Psoas muscle (tissue), 8 donors: Measurements from ENCODE around the gene BRI3. TPM values are rescaled to one million over a fixed set of nuclear protein-coding genes. Genes with fewer than 3 reads are reported as not detected.

Experiments
- ATAC-seq, 4 donors: fragments of 200-7000 bp; cut with Tn5 transposase; one replicate each; pipeline ENCODE4 v1.9.1; 2020; ENCODE audit warnings: moderate library complexity in 3 of 4, mild to moderate bottlenecking in 2 of 4
- DNase-seq, 2 donors: peaks; one replicate each; pipeline ENCODE4 v3.0.0-alpha.2; 2020
- H3K27ac ChIP-seq: fragments of 200-600 bp; one replicate; pipeline ENCODE4 v1.8.0; 2022
- H3K27me3 ChIP-seq, 3 donors: fragments of 200-600 bp in 1 of 3; one replicate each; pipeline versions ENCODE4 v1.6.1 to v1.8.0; 2013 to 2022; ENCODE audit warnings: low read length in 2 of 3, mild to moderate bottlenecking in 2 of 3, moderate library complexity in 1 of 3; ENCODE audit not compliant: insufficient read depth in 3 of 3
- H3K36me3 ChIP-seq, 2 donors: fragments of 200-600 bp in 1 of 2; one replicate each; pipeline versions ENCODE4 v1.6.1 to v1.8.0; 2013 to 2022; ENCODE audit warnings: low read depth in 1 of 2, mild to moderate bottlenecking in 1 of 2, moderate library complexity in 1 of 2; ENCODE audit not compliant: insufficient read depth in 1 of 2
- H3K4me1 ChIP-seq: fragments of 200-600 bp; one replicate; pipeline ENCODE4 v1.8.0; 2022
- H3K4me3 ChIP-seq: fragments of 200-600 bp; one replicate; pipeline ENCODE4 v1.8.0; 2022; ENCODE audit warnings: mild to moderate bottlenecking
- H3K9me3 ChIP-seq: fragments of 200-600 bp; one replicate; pipeline ENCODE4 v1.8.0; 2022
- CTCF ChIP-seq: fragments of 200-600 bp; IDR thresholded peaks from one replicate; pipeline ENCODE4 v1.8.0; 2022; ENCODE audit warnings: antibody characterized with exemption
- WGBS, 3 donors: extraction: QIAGEN DNeasy Blood & Tissue Kit; methylation state at CpG; one replicate each; pipeline versions ENCODE4 v1.1.6 to v1.1.7; 2013; 5-methylcytosine and 5-hydroxymethylcytosine counted together
- intact Hi-C, 2 donors: fragments of 100-400 bp; cut with DNase I; formaldehyde crosslinking; loops; one replicate each; pipeline versions ENCODE4 v1.11.0 to v1.14.2; 2022
- polyA plus RNA-seq, 3 donors: library from polyadenylated mRNA; stranded (reverse); fragments of 200-250 nt; gene quantifications; one replicate each; pipeline ENCODE4 v1.2.3, GENCODE V29; 2013
- total RNA-seq, 4 donors: library from RNA; stranded (reverse); fragmentation: NEBNext Ultra II Directional in 2 of 4; extraction: Animal tissue kit (Norgen Biotek cat#: 25700) in 2 of 4; gene quantifications; one replicate each; pipeline versions ENCODE4 v1.2.1 to v1.2.4, GENCODE V29; 2021 to 2023
- donor health status: healthy with polysubstance abuse.
- donor health status: DM: no; HTN: no; CAD: no; lungs with moderate emphysema.
- donor health status: Bipolar disorder and iron deficiency.
- donor health status: healthy.
- donor health status: DM: yes; HTN: yes; CAD: no.
- donor health status: DM: no; HTN: no; CAD: no.
- donor health status: DM: no; HTN: no; CAD: no.
- donor health status: DM: yes; HTN: yes; CAD: no.

Gene BRI3
- total and polyA plus RNA-seq, 7 donors = 231 to 529 (median 435) TPM

GRCh38 chr7:98293265-98293664 is 11.8 kb downstream of the BRI3 start:
- Histone ChIP-seq H3K36me3 (peaks cover 0 to 49% of the 10 kb centered on the region in 2 donors), H3K4me1 (peaks cover 22% of the 10 kb centered on the region), H3K27ac (no peak overlapping the region), H3K27me3 (no peaks in the 10 kb centered on the region), H3K4me3 (no peak overlapping the region), H3K9me3 (no peaks in the 10 kb centered on the region)
- no peak for ATAC-seq
- no peak for TF ChIP-seq CTCF
- 83 to 87% (median 85%) methylated on average over 17 of the region's 17 CpGs for WGBS, 3 donors
- no peak for DNase-seq
- intact Hi-C loops = no loop called here

GRCh38 chr7:98293746-98294145 is 12.3 kb downstream of the BRI3 start:
- Histone ChIP-seq H3K36me3 (peaks cover 0 to 44% of the 10 kb centered on the region in 2 donors), H3K27me3 (no peaks in the 10 kb centered on the region), H3K9me3 (no peaks in the 10 kb centered on the region), H3K4me3 (no peak overlapping the region), H3K4me1 (peaks cover 17% of the 10 kb centered on the region), H3K27ac (no peak overlapping the region)
- no peak for TF ChIP-seq CTCF
- DNase-seq (peak in 1 of 2 donors; percentile 41), ATAC-seq (no peak)
- 84 to 90% (median 87%) methylated on average over 13 of the region's 13 CpGs for WGBS, 3 donors
- intact Hi-C loops = no loop called here

GRCh38 chr7:98294326-98294725 is 12.8 kb downstream of the BRI3 start:
- DNase-seq (peak in 1 of 2 donors; percentile 45), ATAC-seq (peak in 1 of 4 donors; percentile 18)
- no peaks in the 10 kb centered on the region for H3K27me3 ChIP-seq
- H3K27ac ChIP-seq = no peak overlapping the region
- no peaks in the 10 kb centered on the region for H3K9me3 ChIP-seq
- peaks cover 13% of the 10 kb centered on the region for H3K4me1 ChIP-seq
- peaks cover 0 to 43% of the 10 kb centered on the region in 2 donors for H3K36me3 ChIP-seq
- intact Hi-C loops = no loop called here
- no peak overlapping the region for H3K4me3 ChIP-seq
- TF ChIP-seq CTCF = no peak
- WGBS, 3 donors = 82 to 85% (median 84%) methylated on average over 15 of the region's 15 CpGs

GRCh38 chr7:98294798-98295382 is 13.4 kb downstream of the BRI3 start:
- intact Hi-C loops = loop anchor here in 1 of 2 donors (5.0 kb wide), 1 partner anchor 107 kb away; the partner anchor contains the start of gene BAIAP2L1
- Histone ChIP-seq H3K4me1 (peaks cover 11% of the 10 kb centered on the region), H3K4me3 (no peak overlapping the region), H3K27ac (peak overlapping the region; percentile 38), H3K9me3 (no peaks in the 10 kb centered on the region), H3K27me3 (no peaks in the 10 kb centered on the region), H3K36me3 (peaks cover 0 to 43% of the 10 kb centered on the region in 2 donors)
- peak; percentile 55 for TF ChIP-seq CTCF
- WGBS, 3 donors = 46 to 58% (median 46%) methylated on average over 14 of the region's 14 CpGs
- DNase-seq (peak; percentile 37 to 70), ATAC-seq (peak; percentile 57 to 75 (median 62))
